Measurements from ENCODE around the gene PPP1R9B.

DNA sequence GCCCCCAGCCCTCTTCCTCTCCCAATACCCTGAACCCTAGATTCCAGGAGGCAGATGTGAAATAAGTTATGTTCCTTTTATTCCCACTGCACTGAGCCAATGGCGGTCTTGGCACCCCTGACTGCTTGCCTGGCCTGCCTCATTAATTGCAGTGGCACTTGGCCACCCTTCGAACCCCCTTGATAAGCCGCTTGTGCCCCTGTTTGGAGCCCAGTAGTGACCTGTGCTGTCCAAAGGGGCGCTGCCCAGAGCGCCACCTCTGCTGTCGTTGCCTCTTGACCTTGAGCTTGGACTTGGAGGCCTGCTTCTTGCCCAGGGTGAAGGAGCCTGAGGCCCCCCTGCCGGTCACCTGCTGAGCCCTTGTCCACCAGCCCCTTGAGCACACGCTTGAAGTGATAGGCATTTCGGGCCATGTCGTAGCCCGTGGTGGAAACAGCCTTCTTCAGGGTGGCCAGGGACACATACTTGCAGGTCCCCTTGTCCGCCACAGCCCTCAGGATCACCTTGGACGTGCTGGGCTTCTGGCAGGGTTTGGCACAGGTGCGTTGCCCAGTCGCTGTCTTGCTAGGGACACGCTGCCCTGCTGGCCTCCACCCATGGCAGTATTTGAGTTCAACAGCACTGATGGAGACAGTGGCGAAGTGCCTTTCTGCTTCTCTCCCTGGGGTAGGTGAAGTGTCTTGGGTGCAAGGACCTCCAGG is 21.0 kb upstream of the PPP1R9B start:
- TF ChIP-seq EGR1 (IDR thresholded peaks at IDR 0.05; ENCODE audit: low read depth in 2 of 2) (no peak), HNF4G (IDR thresholded peaks at IDR 0.05) (no peak), SP1 (IDR thresholded peaks at IDR 0.05) (no peak)
- TF ChIP-seq, protein P1, sequence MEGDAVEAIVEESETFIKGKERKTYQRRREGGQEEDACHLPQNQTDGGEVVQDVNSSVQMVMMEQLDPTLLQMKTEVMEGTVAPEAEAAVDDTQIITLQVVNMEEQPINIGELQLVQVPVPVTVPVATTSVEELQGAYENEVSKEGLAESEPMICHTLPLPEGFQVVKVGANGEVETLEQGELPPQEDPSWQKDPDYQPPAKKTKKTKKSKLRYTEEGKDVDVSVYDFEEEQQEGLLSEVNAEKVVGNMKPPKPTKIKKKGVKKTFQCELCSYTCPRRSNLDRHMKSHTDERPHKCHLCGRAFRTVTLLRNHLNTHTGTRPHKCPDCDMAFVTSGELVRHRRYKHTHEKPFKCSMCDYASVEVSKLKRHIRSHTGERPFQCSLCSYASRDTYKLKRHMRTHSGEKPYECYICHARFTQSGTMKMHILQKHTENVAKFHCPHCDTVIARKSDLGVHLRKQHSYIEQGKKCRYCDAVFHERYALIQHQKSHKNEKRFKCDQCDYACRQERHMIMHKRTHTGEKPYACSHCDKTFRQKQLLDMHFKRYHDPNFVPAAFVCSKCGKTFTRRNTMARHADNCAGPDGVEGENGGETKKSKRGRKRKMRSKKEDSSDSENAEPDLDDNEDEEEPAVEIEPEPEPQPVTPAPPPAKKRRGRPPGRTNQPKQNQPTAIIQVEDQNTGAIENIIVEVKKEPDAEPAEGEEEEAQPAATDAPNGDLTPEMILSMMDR (IDR thresholded peaks at IDR 0.05; ENCODE audit: low read depth, low read length, missing input control), result no peak
- TF ChIP-seq, protein P2, sequence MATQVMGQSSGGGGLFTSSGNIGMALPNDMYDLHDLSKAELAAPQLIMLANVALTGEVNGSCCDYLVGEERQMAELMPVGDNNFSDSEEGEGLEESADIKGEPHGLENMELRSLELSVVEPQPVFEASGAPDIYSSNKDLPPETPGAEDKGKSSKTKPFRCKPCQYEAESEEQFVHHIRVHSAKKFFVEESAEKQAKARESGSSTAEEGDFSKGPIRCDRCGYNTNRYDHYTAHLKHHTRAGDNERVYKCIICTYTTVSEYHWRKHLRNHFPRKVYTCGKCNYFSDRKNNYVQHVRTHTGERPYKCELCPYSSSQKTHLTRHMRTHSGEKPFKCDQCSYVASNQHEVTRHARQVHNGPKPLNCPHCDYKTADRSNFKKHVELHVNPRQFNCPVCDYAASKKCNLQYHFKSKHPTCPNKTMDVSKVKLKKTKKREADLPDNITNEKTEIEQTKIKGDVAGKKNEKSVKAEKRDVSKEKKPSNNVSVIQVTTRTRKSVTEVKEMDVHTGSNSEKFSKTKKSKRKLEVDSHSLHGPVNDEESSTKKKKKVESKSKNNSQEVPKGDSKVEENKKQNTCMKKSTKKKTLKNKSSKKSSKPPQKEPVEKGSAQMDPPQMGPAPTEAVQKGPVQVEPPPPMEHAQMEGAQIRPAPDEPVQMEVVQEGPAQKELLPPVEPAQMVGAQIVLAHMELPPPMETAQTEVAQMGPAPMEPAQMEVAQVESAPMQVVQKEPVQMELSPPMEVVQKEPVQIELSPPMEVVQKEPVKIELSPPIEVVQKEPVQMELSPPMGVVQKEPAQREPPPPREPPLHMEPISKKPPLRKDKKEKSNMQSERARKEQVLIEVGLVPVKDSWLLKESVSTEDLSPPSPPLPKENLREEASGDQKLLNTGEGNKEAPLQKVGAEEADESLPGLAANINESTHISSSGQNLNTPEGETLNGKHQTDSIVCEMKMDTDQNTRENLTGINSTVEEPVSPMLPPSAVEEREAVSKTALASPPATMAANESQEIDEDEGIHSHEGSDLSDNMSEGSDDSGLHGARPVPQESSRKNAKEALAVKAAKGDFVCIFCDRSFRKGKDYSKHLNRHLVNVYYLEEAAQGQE (IDR thresholded peaks at IDR 0.05), result no peak
- TF ChIP-seq, protein P3, sequence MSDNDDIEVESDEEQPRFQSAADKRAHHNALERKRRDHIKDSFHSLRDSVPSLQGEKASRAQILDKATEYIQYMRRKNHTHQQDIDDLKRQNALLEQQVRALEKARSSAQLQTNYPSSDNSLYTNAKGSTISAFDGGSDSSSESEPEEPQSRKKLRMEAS (IDR thresholded peaks at IDR 0.05), result no peak
- TF ChIP-seq, protein P4, sequence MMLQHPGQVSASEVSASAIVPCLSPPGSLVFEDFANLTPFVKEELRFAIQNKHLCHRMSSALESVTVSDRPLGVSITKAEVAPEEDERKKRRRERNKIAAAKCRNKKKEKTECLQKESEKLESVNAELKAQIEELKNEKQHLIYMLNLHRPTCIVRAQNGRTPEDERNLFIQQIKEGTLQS (IDR thresholded peaks at IDR 0.05), result no peak

All from liver (tissue), 3 donors.